ENCODE results near the gene RSL1D1.

- TF ChIP-seq CTCF (conservative IDR thresholded peaks at IDR 0.05 in 1 of 2, IDR thresholded peaks at IDR 0.05 in 1 of 2; ENCODE audit: low read depth in 1 of 2, low read length in 2 of 2) (no peak), EZH2 (IDR thresholded peaks at IDR 0.05; ENCODE audit: low read length, missing control alignments) (no peak)
Observed at GRCh38 chr16:11801481-11802021, 49.8 kb downstream of the RSL1D1 start.
